Limb (tissue), 2 donors: ENCODE results near the gene BACE2.
A peak's percentile ranks its signal among the peaks of the same experiment; 100 is the strongest.

Experiments used
- DNase-seq, 2 donors: peaks; one replicate each; pipeline ENCODE4 v3.0.0-alpha.2; 2016; ENCODE audit errors: extremely low spot score in 2 of 2

Gene BACE2

DNA sequence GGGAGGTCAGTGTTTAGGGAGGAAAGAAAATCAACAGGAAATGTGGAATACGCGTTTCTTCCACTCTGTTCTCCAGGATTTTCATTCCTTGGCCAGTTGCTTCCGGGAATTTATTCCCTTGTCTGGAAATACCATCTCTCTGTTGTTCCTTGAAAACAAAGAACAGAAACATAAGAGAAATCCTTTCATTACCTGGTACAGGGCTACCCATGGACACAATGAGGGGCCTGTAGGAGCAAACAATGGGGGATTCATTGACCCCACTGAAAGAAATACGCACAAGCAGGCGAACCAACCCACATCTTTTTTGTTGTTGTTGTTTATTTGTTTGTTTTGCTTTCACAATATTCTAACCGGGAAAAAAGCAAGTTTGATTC is 20.0 kb upstream of the BACE2 start:
- no peak for DNase-seq

DNA sequence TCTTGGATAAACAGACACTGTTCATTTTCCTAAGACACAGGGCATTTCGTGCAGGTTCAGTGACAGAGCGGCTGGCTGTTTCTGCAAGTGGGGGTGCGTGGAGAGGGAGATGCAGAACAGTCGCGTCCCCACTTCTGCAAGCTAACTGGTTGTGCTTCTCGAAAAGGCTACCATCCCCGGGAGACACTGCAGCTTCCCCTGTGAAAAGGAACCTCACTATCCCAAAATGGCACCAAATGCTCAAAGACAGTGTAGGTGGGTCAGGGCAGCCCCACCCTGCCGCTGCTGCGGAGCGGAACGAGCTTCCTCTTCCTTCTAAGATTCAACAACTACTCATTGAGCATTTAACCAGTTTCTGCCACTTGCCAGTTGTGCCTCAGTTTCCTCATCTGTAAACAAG is 19.2 kb upstream of the BACE2 start:
- DNase-seq, result no peak

DNA sequence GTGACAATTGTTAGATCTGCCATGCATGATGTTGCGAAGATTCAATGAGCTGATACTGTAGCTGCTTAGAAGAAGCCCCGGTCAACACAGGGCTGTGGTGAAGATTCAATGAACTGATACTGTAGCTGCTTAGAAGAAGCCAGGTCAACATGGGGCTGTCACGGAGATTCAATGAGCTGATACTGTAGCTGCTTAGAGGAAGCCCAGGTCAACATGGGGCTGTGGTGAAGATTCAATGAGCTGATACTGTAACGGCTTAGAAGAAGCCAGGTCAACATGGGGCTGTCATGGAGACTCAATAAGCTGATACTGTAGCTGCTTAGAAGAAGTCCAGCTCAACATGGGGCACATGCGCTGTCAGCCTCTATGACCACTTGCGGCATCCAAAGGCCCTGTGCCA is 18.8 kb upstream of the BACE2 start:
- no peak for DNase-seq

DNA sequence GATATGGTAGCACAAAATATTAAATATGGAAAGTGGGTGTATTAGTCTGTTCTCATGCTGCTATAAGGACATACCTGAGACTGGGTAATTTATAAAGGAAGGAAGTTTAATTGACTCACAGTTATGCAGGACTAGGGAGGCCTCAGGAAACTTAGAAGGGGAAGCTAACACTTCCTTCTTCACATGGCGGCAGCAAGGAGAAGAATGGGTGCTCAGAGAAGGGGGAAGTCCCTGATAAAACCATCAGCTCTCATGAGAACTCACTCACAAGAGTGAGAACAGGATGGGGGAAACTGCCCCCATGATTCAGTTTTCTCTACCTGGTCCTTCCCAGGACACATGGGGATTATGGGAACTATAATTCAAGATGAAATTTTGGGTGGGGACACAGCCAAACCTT is 15.8 kb upstream of the BACE2 start:
- no peak for DNase-seq

DNA sequence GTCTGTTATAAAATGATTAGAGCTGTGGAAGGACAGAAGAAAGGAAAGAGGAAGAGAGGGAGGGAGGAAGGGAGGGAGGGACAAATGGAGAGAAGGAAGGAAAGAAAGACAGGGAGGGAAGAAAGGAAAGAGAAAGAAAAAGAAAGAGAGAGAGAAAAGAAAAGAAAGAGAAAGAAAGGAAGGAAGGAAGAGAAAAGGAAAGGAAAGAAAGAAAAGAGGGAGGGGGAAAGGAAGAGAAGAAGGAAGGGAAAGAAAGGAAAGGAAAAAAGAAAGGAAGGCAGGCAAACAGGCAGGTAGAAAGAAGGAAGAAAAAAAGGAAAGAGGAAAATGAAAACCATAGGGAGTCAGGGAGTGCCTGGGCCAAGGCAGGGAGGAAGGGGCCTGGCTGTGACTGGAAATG is 14.5 kb upstream of the BACE2 start:
- DNase-seq, result no peak

DNA sequence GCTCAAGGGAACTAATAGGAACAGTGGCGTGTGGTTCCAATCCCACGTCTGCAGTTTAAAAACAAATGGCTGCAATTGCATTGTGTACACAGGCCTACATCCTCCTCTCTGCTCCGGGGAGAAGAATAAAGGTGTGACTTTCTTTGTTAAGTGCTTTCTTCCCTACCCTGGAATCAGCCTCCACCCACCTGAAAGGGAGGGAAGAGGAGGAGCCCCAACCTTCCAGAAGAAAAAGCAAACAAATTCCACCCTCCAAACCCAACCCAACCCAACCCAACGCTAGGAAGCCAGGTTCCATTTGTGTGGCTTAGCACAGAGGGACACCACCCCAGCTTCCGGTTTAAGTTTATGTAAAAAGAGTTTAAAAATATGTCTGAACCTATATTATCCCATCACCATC is 11.8 kb upstream of the BACE2 start:
- DNase-seq, result no peak

DNA sequence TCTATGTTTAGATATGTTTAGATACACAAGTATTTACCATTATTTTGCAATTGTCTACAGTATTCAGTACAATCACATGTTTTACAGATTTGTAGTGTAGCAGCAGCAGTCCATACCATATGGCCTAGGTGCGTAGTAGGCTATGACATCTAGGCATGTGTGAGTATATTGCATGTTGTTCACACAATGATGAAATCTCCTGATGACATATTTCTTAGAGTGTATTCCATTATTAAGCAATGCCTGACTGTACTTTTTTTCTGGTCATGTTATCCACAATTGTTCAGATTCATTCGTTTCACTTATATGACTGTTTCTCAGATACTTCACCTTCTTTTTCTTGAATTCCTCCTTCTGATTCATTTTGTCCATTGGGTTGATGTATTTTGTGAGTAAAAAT is 9.9 kb upstream of the BACE2 start:
- no peak for DNase-seq

DNA sequence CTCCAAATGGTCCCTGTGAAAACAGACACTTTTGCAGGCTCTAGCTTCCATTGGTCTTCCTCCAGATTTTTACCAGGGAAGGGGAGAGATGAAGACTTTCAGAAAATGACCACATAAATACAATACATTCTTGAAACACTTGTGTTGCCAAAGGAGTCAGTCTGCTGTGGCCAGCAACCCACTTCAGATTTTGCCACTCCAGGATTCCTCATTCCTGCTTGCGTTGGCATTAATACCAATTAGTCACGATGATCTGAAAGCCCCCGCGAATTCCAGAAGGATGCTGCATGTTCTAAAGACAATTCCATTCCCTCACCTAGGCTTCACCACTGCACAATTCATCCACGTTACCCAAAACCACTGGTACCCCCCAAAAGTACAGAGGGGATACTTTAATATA is 7.9 kb upstream of the BACE2 start:
- DNase-seq, result no peak

DNA sequence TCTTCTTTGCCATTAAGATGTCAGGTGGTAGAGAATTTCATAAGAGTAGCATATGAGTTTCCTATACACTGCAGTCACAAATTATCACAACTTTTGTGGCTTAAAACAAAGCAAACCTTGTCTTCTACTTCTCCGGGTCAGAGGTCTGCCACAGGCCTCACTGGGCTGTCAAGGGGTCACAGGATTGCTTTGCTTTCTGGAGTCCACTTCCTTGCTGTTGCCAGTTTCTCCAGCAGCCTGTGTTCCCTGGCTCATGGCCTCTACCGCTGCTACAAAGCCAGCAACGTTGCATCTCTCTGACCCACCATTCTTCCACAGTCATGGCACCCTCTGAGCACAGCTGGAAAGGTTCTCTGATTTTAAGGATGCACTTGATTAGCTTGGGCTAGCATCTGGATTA is 6.5 kb upstream of the BACE2 start:
- no peak for DNase-seq

DNA sequence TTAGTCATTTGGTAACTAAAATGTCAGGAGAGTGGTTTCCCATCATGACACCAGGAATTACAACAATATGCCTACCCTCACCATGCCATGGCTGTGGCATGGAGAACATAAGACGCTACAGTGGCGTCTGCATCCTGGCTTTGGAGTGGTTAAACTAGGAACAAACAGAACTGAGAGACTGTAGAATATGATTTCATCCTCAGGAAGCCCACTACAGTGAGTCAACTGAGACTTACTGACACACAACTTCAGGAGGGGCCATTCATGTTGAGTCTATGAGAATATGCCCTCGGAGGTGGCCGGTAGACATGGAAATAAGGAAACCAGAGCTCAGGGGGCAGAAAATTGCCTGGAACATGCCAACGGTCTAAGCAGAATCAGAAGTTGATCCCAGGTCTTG is 5.9 kb upstream of the BACE2 start:
- no peak for DNase-seq

DNA sequence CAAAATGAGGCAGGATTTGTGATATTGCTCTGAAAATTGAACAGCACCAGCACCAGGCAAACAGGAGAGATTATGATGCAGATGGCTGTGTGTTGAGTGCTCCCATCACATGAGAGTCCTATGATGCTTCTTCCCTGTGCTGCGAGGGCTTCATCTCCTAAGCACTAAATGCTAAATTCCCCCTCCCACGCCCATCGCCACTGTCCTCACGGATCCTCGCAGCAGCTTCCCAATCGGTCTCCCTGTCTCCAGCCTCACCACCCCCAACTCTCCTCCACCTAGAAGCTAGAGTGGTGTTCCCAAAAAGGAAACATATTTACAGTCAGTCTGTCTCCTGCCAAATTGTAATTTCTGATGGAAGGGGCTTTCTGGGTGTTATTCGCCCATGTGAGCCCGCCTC is 4.9 kb upstream of the BACE2 start:
- DNase-seq, result no peak

DNA sequence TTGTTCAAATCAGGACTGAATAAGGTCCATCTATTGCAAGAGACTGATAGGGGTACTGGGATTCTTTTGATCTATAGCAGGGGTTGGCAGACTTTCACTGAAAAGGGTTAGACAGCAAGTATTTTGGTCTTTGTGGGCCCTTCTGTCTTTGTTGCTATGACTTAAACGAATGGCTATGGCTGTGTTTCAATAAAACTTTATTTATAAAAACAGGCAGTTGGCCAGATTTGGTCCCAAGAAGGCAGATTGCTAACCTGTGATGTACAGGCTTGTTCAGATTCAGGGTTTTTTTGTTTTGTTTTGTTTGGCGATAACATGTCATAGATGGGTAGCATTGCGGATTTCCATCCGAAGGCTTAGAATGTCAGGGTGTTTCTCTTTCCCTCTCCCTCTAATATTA is 3.9 kb upstream of the BACE2 start:
- DNase-seq, result no peak

DNA sequence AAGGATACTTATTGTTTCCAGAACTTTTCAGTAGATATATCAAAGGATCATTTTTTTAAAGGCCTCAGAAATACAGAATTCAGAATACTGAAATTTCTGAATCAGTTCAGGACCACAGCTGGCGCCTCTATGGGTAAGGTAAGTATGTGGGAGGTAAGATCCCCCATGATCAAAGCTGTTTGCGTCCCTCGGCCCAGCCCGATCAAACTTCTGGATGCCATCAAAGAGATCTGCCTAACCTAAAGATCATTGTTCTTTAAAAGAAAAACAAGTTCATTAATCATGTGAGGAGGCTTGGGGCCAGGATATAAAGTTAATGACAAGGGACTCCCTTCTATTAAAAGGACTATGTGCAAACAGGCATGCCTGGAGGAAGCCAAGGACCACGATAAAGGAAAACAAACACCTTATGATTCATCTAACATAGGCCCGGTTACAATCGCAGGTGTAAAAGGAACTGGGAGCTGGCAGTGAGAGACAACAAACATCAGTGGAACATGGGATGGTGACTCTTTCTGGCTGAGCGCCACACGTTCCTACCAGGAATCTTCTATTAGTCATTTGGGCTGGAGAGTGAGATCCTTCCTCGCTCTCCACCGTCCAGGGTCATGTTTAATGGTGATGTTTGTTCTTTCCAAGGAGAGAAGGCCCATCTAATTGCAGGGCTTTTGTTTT is 2.8 kb upstream of the BACE2 start:
- no peak for DNase-seq

DNA sequence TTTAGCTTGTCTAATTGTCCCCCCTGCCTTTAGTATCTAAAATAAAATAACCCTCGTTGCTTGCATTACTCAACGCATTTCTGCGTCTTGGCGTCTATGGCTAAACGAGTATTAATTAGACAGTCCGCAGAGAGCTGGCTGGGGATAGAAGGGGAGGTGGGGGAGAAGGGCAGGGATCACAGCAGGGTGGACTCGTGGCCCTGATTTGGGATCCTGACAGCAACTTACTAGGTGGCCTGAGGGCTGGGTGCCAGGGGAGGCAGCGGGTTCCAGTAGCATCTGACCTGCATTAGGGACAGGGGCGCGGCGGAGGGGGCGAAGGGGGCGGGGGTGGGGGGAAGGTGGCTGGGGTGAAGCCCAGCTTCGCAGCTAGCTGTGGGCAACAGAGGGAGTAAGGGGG is 1.1 kb upstream of the BACE2 start:
- DNase-seq, result no peak

DNA sequence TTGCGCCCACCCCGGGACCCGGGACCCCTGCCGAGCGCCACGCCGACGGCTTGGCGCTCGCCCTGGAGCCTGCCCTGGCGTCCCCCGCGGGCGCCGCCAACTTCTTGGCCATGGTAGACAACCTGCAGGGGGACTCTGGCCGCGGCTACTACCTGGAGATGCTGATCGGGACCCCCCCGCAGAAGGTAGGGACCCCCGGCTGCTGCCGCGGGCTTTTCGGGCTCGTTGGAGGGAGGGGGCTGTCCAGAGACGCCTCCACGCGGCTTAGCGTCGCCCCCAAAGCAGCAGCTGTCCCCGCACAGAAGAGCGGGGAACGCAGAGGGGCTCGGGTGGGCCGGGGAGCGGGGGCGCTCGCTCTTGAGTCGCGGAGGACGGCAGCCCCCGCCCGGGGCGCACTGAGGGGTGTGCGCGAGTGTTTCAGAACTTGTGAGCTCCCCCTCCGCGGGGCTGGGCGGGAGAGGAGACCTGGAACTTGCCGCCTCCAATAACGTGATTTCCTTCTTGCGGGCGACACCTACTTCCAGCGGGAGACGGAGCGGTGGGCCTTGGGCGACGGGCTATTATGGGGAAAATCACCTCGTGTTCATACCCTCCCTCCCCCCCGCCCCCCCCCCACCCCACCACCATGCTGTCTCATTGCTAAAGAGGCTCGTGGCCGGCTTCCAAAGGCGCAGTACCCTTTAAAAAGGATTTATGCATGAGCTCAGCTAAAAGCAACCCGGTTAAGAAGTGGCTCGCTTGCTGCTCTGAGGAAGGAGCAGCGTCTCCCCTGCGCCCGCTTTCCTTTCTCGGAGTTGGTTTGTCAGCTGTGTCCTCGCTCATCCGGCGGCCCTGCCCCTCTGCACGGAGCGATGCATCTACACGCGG is 664 bp downstream of the BACE2 start:
- DNase-seq, result peak; percentile 53 to 73

DNA sequence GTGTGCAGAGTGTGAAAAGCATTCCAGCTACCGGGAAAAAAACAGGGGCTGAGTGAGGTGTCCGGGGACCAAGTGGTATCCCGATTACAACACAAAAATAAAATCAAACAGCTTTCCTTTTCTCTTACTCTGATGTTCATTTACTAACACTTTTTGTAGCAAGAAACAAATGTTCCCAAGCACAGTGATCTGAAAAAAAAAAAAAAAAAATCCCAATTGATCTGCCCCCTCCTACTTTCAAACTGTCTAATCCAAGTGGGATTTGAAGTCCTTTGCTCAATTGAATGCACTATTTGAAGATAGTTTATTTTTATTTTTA is 1.3 kb downstream of the BACE2 start:
- DNase-seq, result no peak

DNA sequence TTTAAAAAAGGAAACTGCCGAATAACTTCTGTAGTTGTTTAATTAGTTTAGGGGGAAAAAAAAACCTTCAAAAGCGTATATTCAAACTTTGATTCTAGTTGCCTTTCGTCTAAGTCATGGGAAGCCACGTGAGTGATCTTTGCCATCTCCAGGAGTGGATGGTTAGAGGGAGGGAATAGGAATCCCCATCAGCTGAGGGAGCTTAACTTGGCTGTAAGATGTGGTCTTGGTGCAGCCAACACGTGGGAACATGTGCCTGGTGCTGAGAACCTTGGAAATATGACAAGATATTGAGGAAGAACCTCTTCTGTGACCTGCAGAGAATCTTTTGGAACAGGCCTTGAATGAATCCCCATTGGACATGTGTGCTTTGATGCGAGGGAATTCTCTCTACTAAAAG is 1.7 kb downstream of the BACE2 start:
- no peak for DNase-seq

DNA sequence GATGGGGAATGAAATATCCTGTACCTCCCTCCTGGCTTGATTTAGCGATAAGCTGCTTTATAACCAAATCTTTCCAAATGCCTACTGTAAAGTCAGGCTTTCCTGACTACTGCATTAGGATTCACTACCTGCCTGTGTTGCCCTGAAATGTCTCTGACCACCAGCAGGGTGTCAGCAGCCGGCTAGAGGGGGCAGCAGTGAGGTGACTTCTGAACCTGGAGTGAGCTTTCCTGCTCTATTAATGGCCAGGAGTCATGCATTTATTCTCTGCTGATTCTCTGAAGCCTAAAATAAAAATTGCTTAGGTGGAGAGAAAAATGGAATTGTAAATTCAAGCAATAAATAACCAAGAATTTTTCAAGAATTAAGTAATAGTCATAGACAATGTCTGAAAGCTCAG is 2.5 kb downstream of the BACE2 start:
- no peak for DNase-seq

DNA sequence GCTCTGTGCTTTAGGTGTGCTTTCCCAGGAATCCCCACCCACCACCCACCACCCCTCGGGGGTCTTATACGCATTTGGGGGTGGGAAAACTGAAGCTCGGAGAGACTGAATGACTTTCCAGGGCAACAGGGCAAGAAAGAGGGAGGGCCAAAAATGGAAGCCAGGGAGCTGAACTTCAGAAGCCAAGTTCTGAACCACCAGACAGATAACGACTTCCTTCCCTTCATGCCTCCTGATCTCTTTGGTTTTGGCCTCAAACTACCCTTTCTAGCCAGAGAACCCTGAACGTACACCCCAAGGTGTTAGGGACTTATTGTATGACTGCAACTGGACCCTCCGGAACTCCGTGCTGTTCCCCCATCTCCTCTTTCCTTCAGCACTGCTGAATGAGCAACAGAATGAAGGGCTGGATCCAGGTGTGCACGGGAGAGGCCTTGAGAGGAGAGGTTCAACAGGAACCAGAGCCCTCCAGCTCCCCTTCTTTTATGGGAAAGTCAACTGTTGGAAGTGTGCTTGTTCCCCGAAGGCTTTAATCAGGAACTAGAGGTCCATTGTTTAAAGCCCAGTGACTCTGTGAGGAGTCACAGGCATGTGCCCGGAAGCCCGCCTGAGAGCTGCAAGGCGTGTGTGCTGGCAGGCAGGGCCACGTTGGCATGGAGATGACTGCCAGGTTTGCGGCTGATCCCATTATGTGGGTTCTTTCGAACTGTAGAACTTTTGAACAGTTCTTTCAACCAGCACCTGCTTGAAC is 3.1 kb downstream of the BACE2 start:
- DNase-seq, result no peak

DNA sequence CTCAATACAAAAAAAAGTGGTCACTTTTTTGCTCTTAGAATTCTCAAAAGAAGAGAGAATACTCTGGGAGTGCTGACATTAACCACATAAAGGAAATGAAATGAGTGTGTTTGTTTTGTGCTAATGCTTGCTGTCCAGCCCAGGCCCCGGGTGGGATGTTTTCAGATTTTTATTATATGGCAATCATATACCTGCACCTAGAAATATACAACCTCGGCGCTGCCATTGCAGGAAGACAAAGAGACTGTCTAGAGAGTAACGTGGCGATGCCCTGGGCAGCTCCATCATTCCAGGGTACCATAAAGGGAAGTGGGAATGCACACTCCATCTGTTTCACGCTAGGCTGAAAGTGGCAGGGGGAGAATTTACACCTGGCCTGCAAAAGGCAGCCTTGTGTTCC is 7.1 kb downstream of the BACE2 start:
- no peak for DNase-seq

DNA sequence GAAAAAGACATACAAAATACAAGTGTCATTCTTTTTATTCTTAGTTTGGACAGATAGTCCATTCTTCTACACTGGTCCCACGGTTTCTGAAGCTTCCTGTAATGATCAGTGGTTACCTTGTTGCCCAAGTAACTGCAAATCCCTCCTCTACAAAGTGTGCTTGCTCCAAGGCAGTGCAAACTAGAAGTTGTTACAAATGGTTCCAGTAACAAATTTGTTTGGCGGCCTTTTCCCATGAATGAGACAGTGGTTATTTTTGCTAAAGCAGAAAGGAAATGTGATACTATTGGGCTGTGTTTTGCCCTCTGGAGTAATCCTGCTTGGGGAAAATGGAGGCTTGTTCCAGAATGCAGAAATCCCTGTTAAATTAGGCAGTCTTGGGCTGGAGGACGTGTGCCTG is 8.9 kb downstream of the BACE2 start:
- no peak for DNase-seq

DNA sequence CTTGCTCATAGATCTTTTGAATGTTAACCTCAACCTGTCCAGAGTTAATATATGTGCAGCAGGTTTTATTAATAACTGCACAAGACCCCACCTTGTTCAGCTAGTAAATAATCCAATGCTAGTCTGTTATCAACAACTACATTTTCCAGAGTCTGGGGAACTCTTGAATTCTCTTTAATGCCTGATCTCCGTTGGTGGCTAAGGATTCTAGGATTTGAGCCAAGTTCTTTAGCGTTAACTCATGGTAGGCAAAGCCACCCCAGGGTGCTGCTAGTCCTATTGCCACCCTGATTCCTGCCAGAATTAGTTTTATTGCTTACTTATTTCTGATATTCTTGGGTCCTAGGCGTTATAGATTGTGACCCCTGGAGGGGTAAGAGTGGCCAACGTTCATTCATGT is 12.8 kb downstream of the BACE2 start:
- DNase-seq, result no peak

DNA sequence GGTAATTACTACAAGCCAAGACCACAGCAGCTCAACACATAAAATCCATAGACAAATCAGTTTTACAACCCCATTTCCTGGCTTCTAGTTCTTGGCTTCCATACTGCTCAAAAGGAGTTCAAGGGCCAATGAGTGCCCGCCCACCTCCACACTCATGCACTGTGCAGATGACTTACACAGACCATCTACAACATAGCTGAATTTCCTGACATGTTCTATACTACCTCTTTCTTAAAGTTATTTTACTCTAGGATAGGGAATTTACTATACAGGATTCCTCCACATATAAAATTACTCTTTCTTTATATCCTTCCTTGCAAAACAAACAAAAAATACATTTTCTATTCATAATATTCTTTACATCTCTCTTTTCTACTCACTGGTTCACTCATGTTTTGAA is 14.6 kb downstream of the BACE2 start:
- DNase-seq, result no peak
